Upper lobe of left lung (tissue), 6 donors: Measurements from ENCODE around the gene CDC7. TPM values are rescaled to one million over a fixed set of nuclear protein-coding genes. Genes with fewer than 3 reads are reported as not detected.

Experiments
- ATAC-seq, 2 donors: fragments of 200-7000 bp; cut with Tn5 transposase; one replicate each; pipeline ENCODE4 v1.9.1; 2022; ENCODE audit warnings: mild to moderate bottlenecking in 2 of 2, moderate library complexity in 2 of 2; ENCODE audit not compliant: low FRiP score in 2 of 2
- DNase-seq, 2 donors: peaks; one replicate each; pipeline ENCODE4 v3.0.0-alpha.2; 2019 to 2020
- H3K27ac ChIP-seq, 4 donors: fragments of 200-600 bp; sonication (generic); one replicate each; pipeline ENCODE4 v1.5.1; 2016 to 2019
- H3K27me3 ChIP-seq, 4 donors: fragments of 200-600 bp; sonication (generic); one replicate each; pipeline ENCODE4 v1.5.1; 2017 to 2019
- H3K36me3 ChIP-seq, 4 donors: fragments of 200-600 bp; sonication (generic); one replicate each; pipeline ENCODE4 v1.5.1; 2016 to 2019
- H3K4me1 ChIP-seq, 4 donors: fragments of 200-600 bp; sonication (generic); one replicate each; pipeline ENCODE4 v1.5.1; 2018 to 2019
- H3K4me3 ChIP-seq, 4 donors: fragments of 200-600 bp; sonication (generic); one replicate each; pipeline ENCODE4 v1.5.1; 2017 to 2019; ENCODE audit warnings: mild to moderate bottlenecking in 2 of 4, moderate library complexity in 1 of 4
- H3K9me3 ChIP-seq, 4 donors: fragments of 200-600 bp; sonication (generic); one replicate each; pipeline ENCODE4 v1.5.1; 2018 to 2019
- CTCF ChIP-seq, 6 experiments: fragments of 450-650 bp in 4 of 6; fragments of 200-600 bp in 2 of 6; sonication (generic) in 2 of 6; IDR thresholded peaks; one replicate each; pipeline ENCODE4 v1.5.1; 2016 to 2019; ENCODE audit warnings: antibody characterized with exemption in 6 of 6
- EP300 ChIP-seq, 4 donors: sonication (generic); formaldehyde crosslinking; IDR thresholded peaks; one replicate each; pipeline ENCODE4 v1.5.1; 2017; ENCODE audit warnings: antibody characterized with exemption in 4 of 4, control low read depth in 2 of 4
- POLR2A ChIP-seq, 4 donors: fragments of 450-650 bp; IDR thresholded peaks; one replicate each; pipeline ENCODE4 v1.5.1; 2016 to 2017; ENCODE audit warnings: antibody characterized with exemption in 4 of 4, mild to moderate bottlenecking in 2 of 4
- POLR2AphosphoS5 ChIP-seq, 2 donors: sonication (generic); formaldehyde crosslinking; IDR thresholded peaks; one replicate each; pipeline ENCODE4 v1.5.1; 2017; ENCODE audit warnings: antibody characterized with exemption in 2 of 2
- WGBS, 2 donors: methylation state at CpG; one replicate each; pipeline ENCODE4 v1.1.5; 2017 to 2018; 5-methylcytosine and 5-hydroxymethylcytosine counted together
- total RNA-seq, 6 donors: library from RNA; depleted of rRNA in 4 of 6; stranded (reverse); fragments of >200 nt in 4 of 6; gene quantifications; one replicate each; pipeline versions ENCODE4 v1.1.0 to v1.2.1, GENCODE V29; 2016 to 2021
- donor health status: DM: no; HTN: no; CAD: no; lungs with moderate emphysema.
- donor health status: DM: no; HTN: yes; CAD: no; lungs with severe emphysema.

Gene CDC7
- total RNA-seq, 6 donors from 2014 or later = 1.6 to 6.2 (median 2.6) TPM

DNA sequence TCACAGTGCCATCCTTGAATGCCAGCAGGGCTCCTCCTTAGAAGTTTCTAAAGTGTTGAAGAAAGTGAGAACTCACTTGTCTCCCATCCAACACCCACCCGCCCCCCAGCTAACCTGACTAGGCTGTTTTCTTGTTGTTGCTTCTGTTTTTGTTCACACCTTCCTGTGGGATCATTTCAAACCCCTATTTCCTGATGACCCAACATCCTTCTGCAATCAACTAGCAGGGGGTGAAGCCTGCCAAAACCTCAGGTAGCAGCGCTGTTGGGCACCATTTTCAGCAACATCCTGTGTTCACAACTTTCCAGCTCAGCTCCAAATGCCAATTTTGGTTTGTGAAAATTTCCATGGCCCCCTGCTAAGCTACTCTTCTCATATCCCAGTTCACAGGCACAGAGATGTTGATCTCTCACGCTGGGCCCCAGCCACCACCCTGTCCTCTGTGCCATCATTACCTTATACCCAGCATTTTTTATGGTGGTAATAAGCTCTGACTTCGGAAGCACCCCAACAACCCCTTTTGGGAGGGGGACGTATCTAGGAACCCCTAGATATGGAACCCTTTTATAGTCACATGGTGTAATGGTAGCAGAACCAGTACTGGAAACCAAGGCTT is 41.4 kb downstream of the CDC7 start:
- ATAC-seq (no peak), DNase-seq (no peak)
- WGBS, 2 donors = 82 to 92% methylated on average over 5 of the region's 5 CpGs
- Histone ChIP-seq H3K36me3 (no peaks in the 10 kb centered on the region), H3K27ac (no peak overlapping the region), H3K4me3 (no peak overlapping the region), H3K4me1 (peaks cover 4 to 12% (median 8%) of the 10 kb centered on the region in 4 donors), H3K27me3 (no peaks in the 10 kb centered on the region), H3K9me3 (no peaks in the 10 kb centered on the region)
- TF ChIP-seq CTCF (IDR thresholded peaks at IDR 0.05) (no peak), POLR2A (IDR thresholded peaks at IDR 0.05) (no peak)

- H3K4me1 ChIP-seq = peaks cover 0 to 22% (median 13%) of the 10 kb centered on the region in 4 donors
- TF ChIP-seq EP300 (IDR thresholded peaks at IDR 0.05) (no peak), POLR2AphosphoS5 (IDR thresholded peaks at IDR 0.05) (no peak), CTCF (IDR thresholded peaks at IDR 0.05) (no peak), POLR2A (IDR thresholded peaks at IDR 0.05) (no peak)
- H3K4me3 ChIP-seq = no peak overlapping the region
- no peaks in the 10 kb centered on the region for H3K9me3 ChIP-seq
- no peak overlapping the region for H3K27ac ChIP-seq
- H3K27me3 ChIP-seq = no peaks in the 10 kb centered on the region
- no peaks in the 10 kb centered on the region for H3K36me3 ChIP-seq
- whole genome bisulfite sequencing, 2 donors = 87 to 88% methylated on average over 13 of the region's 13 CpGs
- ATAC-seq (peak in 1 of 2 donors; percentile 23), DNase-seq (no peak)
Measured at GRCh38 chr1:91545506-91546300, 45.1 kb downstream of the CDC7 start.

DNA sequence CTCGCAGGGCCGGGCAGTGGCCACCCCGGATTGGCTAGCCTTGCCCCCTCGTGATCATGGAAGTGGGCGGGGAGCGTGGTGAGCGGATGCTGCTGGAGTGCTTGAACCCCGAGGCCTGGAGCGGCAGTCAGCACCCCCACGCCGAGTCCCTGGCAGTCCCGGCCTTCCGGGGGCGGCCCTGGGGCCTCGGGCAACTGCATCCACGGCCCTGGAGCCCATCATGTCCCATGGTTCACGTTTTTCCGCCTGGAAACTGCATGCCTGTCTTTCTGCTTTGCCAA is 45.6 kb downstream of the CDC7 start:
- no peak overlapping the region for H3K4me3 ChIP-seq
- no peaks in the 10 kb centered on the region for H3K27me3 ChIP-seq
- peak in 1 of 2 donors; percentile 75 for DNase-seq
- ATAC-seq = no peak
- WGBS, 2 donors = 89 to 93% methylated on average over 7 to 18 of the region's 18 CpGs
- H3K36me3 ChIP-seq = no peaks in the 10 kb centered on the region
- H3K4me1 ChIP-seq = peaks cover 0 to 22% (median 13%) of the 10 kb centered on the region in 4 donors
- TF ChIP-seq EP300 (IDR thresholded peaks at IDR 0.05) = no peak
- no peak for TF ChIP-seq CTCF (IDR thresholded peaks at IDR 0.05)
- no peak for TF ChIP-seq POLR2A (IDR thresholded peaks at IDR 0.05)
- H3K27ac ChIP-seq = no peak overlapping the region
- H3K9me3 ChIP-seq = no peaks in the 10 kb centered on the region

GRCh38 chr1:91546876-91547275 is 46.2 kb downstream of the CDC7 start:
- DNase-seq (peak in 1 of 2 donors; percentile 65), ATAC-seq (no peak)
- H3K9me3 ChIP-seq = no peaks in the 10 kb centered on the region
- H3K27ac ChIP-seq = no peak overlapping the region
- H3K27me3 ChIP-seq = no peaks in the 10 kb centered on the region
- H3K36me3 ChIP-seq = no peaks in the 10 kb centered on the region
- no peak overlapping the region for H3K4me3 ChIP-seq
- WGBS, 2 donors = 87 to 94% methylated on average over 5 to 19 of the region's 19 CpGs
- no peak for TF ChIP-seq POLR2A (IDR thresholded peaks at IDR 0.05)
- no peak for TF ChIP-seq CTCF (IDR thresholded peaks at IDR 0.05)
- no peak for TF ChIP-seq EP300 (IDR thresholded peaks at IDR 0.05)
- TF ChIP-seq POLR2AphosphoS5 (IDR thresholded peaks at IDR 0.05) = no peak
- H3K4me1 ChIP-seq = peaks cover 0 to 22% (median 13%) of the 10 kb centered on the region in 4 donors
